Measurements from ENCODE around the gene TBCEL.

TBCEL gene

DNA sequence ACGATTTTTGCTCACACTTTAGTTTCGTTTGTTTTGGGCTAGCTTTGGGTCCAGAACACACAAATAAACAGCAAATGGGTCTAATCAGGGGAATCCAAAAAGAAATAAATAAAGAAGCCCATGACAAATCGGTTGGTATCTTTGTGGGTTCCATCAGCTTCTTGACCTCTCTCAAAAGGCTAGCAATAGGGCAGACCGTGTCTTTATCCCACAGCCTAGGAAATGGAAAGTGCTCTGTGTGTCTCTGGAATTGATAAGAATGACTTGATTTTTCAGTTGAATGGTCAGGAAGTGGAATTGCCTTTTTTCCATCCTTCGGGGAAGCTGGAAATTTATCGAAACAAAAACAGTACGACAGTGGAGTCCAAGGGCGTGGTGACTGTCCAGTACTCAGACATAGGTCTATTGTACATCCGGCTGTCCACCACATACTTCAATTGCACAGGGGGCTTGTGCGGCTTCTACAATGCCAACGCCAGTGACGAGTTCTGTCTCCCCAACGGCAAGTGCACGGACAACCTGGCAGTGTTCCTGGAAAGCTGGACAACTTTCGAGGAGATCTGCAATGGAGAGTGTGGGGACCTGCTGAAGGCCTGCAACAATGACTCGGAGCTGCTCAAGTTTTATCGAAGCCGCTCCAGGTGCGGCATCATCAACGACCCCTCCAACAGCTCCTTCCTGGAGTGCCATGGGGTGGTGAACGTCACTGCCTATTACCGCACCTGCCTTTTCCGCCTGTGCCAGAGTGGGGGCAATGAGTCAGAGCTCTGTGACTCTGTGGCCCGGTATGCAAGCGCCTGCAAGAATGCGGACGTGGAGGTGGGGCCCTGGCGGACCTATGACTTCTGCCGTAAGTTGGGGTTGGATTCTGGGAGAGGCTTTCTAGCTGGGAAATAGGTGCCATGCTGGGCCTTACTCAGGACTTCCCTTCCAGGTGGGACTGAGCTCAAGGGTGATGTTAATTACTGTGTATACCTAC is 105.7 kb downstream of the TBCEL start:
- H3K27me3 ChIP-seq (ENCODE audit: insufficient read depth, low read depth, severe bottlenecking): no peaks in the 10 kb centered on the region
- no peak for DNase-seq
- no peaks in the 10 kb centered on the region; the same call in 1 of the 2 replicates for H3K36me3 ChIP-seq
- H3K4me3 ChIP-seq (ENCODE audit: low read depth, low read length): no peak overlapping the region
- H3K27ac ChIP-seq: no peak overlapping the region
- no peaks in the 10 kb centered on the region for H3K9me3 ChIP-seq (ENCODE audit: severe bottlenecking)
- no peak for TF ChIP-seq CTCF (IDR thresholded peaks at IDR 0.05; ENCODE audit: low read depth, low read length)

DNA sequence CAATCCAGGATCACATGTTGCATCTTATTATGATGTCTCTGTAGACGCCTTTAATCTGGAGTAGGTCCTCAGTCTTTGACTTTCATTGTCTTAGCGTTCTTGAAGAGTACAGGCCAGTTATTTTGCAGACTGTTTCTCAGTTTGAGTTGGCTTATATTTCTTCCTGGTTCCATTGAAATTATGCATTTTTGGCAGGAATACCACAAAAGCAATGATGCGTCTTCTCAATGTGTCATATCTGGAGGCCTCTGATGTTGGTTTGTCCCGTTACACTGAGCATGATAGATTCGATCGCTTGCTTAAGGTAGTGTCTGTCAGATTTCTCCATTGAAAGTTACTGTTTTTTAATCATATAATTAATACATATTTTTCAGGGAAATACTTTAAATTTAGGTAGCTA is 107.8 kb downstream of the TBCEL start:
- no peak for DNase-seq
- Histone ChIP-seq H3K36me3 (no peaks in the 10 kb centered on the region; the same call in 1 of the 2 replicates), H3K27ac (no peak overlapping the region), H3K27me3 (ENCODE audit: insufficient read depth, low read depth, severe bottlenecking) (no peaks in the 10 kb centered on the region), H3K9me3 (ENCODE audit: severe bottlenecking) (no peaks in the 10 kb centered on the region), H3K4me3 (ENCODE audit: low read depth, low read length) (no peak overlapping the region)
- no peak for TF ChIP-seq CTCF (IDR thresholded peaks at IDR 0.05; ENCODE audit: low read depth, low read length)

DNA sequence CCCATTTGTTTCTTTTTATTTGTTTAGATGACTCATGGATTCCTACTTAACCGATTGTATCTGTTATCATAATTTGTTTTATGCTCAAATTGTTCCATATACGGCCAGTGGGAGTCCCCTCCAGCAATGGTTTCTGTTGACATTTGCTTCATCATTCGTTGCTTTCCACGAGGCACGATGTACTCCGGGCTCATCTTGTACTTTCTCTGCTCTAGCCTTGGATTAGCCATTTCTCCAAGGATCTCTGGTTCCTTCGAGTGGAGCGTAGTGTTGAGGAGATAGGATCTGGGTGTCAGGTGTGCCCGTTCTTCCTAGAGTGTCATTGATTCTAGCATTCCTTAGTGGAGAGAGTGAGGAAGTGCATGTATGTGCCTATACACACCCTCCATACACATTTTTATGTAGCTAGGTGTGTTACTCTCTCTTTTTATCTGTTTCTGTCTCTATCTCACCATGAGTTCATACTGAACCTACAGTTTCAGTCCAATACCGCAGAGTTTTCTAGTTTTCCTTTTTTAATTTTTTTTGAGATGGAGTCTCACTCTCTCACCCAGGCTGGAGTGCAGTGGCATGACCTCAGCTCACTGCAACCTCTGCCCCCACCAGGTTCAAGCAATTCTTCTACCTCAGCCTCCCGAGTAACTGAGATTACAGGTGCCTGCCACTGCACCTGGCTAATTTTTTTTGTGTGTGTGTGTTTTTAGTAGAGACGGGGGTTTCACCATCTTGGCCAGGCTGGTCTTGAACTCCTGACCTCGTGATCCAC is 108.5 kb downstream of the TBCEL start:
- DNase-seq: no peak
- Histone ChIP-seq H3K36me3 (no peaks in the 10 kb centered on the region; the same call in 1 of the 2 replicates), H3K4me3 (ENCODE audit: low read depth, low read length) (no peak overlapping the region), H3K9me3 (ENCODE audit: severe bottlenecking) (no peaks in the 10 kb centered on the region), H3K27ac (no peak overlapping the region), H3K27me3 (ENCODE audit: insufficient read depth, low read depth, severe bottlenecking) (no peaks in the 10 kb centered on the region)
- TF ChIP-seq CTCF (IDR thresholded peaks at IDR 0.05; ENCODE audit: low read depth, low read length): no peak

- Histone ChIP-seq H3K9me3 (ENCODE audit: severe bottlenecking) (no peaks in the 10 kb centered on the region), H3K36me3 (no peaks in the 10 kb centered on the region), H3K27me3 (ENCODE audit: insufficient read depth, low read depth, severe bottlenecking) (no peaks in the 10 kb centered on the region), H3K27ac (no peak overlapping the region), H3K4me3 (ENCODE audit: low read depth, low read length) (no peak overlapping the region)
- TF ChIP-seq CTCF (IDR thresholded peaks at IDR 0.05; ENCODE audit: low read depth, low read length): no peak
- no peak for DNase-seq
Observed at GRCh38 chr11:121134741-121135312, 110.9 kb downstream of the TBCEL start.

DNA sequence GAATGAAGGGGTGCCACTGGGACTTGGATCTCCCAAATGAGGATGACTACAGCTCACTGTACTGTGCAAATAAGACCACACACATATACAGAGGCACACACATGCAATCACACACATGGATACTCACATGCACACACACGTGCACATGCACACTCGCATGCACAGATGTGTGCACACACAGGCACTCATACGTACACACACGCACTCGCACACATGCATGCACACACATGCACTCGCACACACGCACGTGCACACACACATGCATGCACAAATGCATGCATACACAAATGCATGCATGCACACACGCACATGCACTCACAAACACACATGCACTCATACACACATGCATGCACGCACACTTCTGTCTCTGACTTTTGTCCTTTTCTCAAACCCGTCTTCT is 113.1 kb downstream of the TBCEL start:
- no peak for DNase-seq

More for the DNA sequence above, 113.1 kb downstream of the TBCEL start:
- no peak overlapping the region for H3K27ac ChIP-seq
- no peak for TF ChIP-seq CTCF (IDR thresholded peaks at IDR 0.05; ENCODE audit: low read depth, low read length)
- H3K9me3 ChIP-seq (ENCODE audit: severe bottlenecking): no peaks in the 10 kb centered on the region
- no peaks in the 10 kb centered on the region for H3K36me3 ChIP-seq
- H3K4me3 ChIP-seq (ENCODE audit: low read depth, low read length): no peak overlapping the region
- no peaks in the 10 kb centered on the region for H3K27me3 ChIP-seq (ENCODE audit: insufficient read depth, low read depth, severe bottlenecking)
